Gastrocnemius medialis (tissue), 4 donors: Measurements from ENCODE around the gene DNAJC30. TPM values are rescaled to one million over a fixed set of nuclear protein-coding genes. Genes with fewer than 3 reads are reported as not detected.
A peak's percentile ranks its signal among the peaks of the same experiment; 100 is the strongest.

Source experiments
- ATAC-seq, 2 donors: fragments of 150-250 bp; one replicate each; pipeline ENCODE4 v1.9.1; 2016
- DNase-seq, 2 donors: peaks; one replicate each; pipeline ENCODE4 v3.0.0-alpha.2; 2019
- H3K27ac ChIP-seq, 4 donors: fragments of 200-600 bp; sonication (generic); 1 replicate in 1 of 4; 2 replicates in 3 of 4; pipeline ENCODE4 v1.5.1; 2016 to 2018; ENCODE audit warnings: mild to moderate bottlenecking in 2 of 4, moderate library complexity in 1 of 4
- H3K27me3 ChIP-seq, 3 donors: fragments of 200-600 bp; sonication (generic) in 2 of 3; 1 replicate in 1 of 3; 2 replicates in 2 of 3; pipeline versions ENCODE4 v1.5.1 to v1.6.0; 2016 to 2019; ENCODE audit warnings: mild to moderate bottlenecking in 1 of 3, moderate library complexity in 1 of 3
- H3K36me3 ChIP-seq, 2 donors: fragments of 200-600 bp; sonication (generic) in 1 of 2; one replicate each; pipeline ENCODE4 v1.5.1; 2017 to 2018
- H3K4me1 ChIP-seq, 2 donors: fragments of 200-600 bp; sonication (generic) in 1 of 2; one replicate each; pipeline ENCODE4 v1.5.1; 2016 to 2017; ENCODE audit warnings: mild to moderate bottlenecking in 2 of 2
- H3K4me3 ChIP-seq, 4 donors: fragments of 200-600 bp; sonication (generic) in 3 of 4; 1 replicate in 1 of 4; 2 replicates in 3 of 4; pipeline ENCODE4 v1.5.1; 2016 to 2019; ENCODE audit warnings: mild to moderate bottlenecking in 2 of 4
- H3K9me3 ChIP-seq, 3 donors: fragments of 200-600 bp; sonication (generic) in 2 of 3; 1 replicate in 1 of 3; 2 replicates in 2 of 3; pipeline ENCODE4 v1.5.1; 2016 to 2019
- CTCF ChIP-seq, 5 experiments: fragments of 450-650 bp in 3 of 5; fragments of 200-600 bp in 2 of 5; sonication (generic) in 2 of 5; IDR thresholded peaks in 4 of 5; conservative IDR thresholded peaks in 1 of 5; 1 replicate in 4 of 5; 2 replicates in 1 of 5; pipeline ENCODE4 v1.5.1; 2016 to 2019; ENCODE audit warnings: antibody characterized with exemption in 5 of 5, mild to moderate bottlenecking in 3 of 5, moderate library complexity in 3 of 5
- POLR2A ChIP-seq, 2 donors: fragments of 450-650 bp; IDR thresholded peaks; one replicate each; pipeline ENCODE4 v1.6.1; 2017; ENCODE audit warnings: antibody characterized with exemption in 2 of 2, mild to moderate bottlenecking in 2 of 2, moderate library complexity in 2 of 2
- in situ Hi-C, 4 donors: fragments of 200-750 bp; cut with MboI; loops; one replicate each; pipeline versions ENCODE4 v1.15.0 to v1.8.0; 2017; ENCODE audit warnings: low sequenced_read_pairs in 4 of 4
- intact Hi-C: fragments of 100-400 bp; cut with DNase I; formaldehyde crosslinking; loops from one replicate; pipeline ENCODE4 v1.15.1; 2023; ENCODE audit warnings: low total_unique reads
- total RNA-seq, 4 donors: library from RNA; depleted of rRNA; stranded (reverse); fragments of >200 nt; gene quantifications; one replicate each; pipeline versions ENCODE4 v1.1.0 to v1.2.3, GENCODE V29; 2016

DNAJC30 gene
- total RNA-seq: 10 to 100 TPM in 1 of 4 donors, 1 to 10 TPM in 3; 3.9 to 10.5 (median 5.6) TPM

GRCh38 chr7:73683056-73683787 is at the start of gene DNAJC30, which contains the start of gene BUD23:
Gene DNAJC30, minus strand, starts transcription at chr7:73683453. Its CDS starts 30 bp downstream, at chr7:73683423.
Gene BUD23, plus strand, starts transcription at chr7:73683597. Its CDS starts 29 bp downstream, at chr7:73683626.
- H3K4me3 ChIP-seq: peak within 1 kb of the TSS; percentile 91 to 99 (median 94)
- no peaks in the 10 kb centered on the region for H3K27me3 ChIP-seq
- no peaks in the 10 kb centered on the region for H3K9me3 ChIP-seq
- peaks cover 36% of the 10 kb centered on the region in 2 donors for H3K4me1 ChIP-seq
- TF ChIP-seq CTCF (IDR thresholded peaks at IDR 0.05 in 4 of 5, conservative IDR thresholded peaks at IDR 0.05 in 1 of 5) (peak in 1 of 5 experiments; percentile 27), POLR2A (IDR thresholded peaks at IDR 0.05) (peak; percentile 84 to 89)
- H3K27ac ChIP-seq: peak within 1 kb of the TSS; percentile 83 to 96 (median 92)
- peaks cover 0 to 19% of the 10 kb centered on the region in 2 donors for H3K36me3 ChIP-seq
- intact Hi-C loops: loop anchor here (2.0 to 5.0 kb wide), 3 partner anchors 34 to 71 kb away; partner anchors contain the start of genes ABHD11 and STX1A
- in situ Hi-C loops: no loop called here
- peak; percentile 98 for ATAC-seq
- DNase-seq: peak; percentile 98

- no peaks in the 10 kb centered on the region for H3K36me3 ChIP-seq
- no peak for ATAC-seq
- peaks cover 0 to under 1% of the 10 kb centered on the region in 2 donors for H3K4me1 ChIP-seq
- no peak for DNase-seq
- no peak overlapping the region for H3K4me3 ChIP-seq
- no peak for TF ChIP-seq POLR2A (IDR thresholded peaks at IDR 0.05)
- no peak for TF ChIP-seq CTCF (IDR thresholded peaks at IDR 0.05 in 4 of 5, conservative IDR thresholded peaks at IDR 0.05 in 1 of 5)
- peaks cover 0 to 4% (median 0%) of the 10 kb centered on the region in 3 donors for H3K27me3 ChIP-seq
- H3K27ac ChIP-seq: no peak overlapping the region
- intact Hi-C loops (no loop called here), in situ Hi-C loops (no loop called here)
- H3K9me3 ChIP-seq: no peaks in the 10 kb centered on the region
Measured at GRCh38 chr7:73732397-73732796, 49.1 kb upstream of the DNAJC30 start.

GRCh38 chr7:73730485-73730884 is 47.2 kb upstream of the DNAJC30 start:
- in situ Hi-C loops: no loop called here
- Histone ChIP-seq H3K4me1 (no peaks in the 10 kb centered on the region), H3K27me3 (peaks cover 0 to 4% (median 0%) of the 10 kb centered on the region in 3 donors), H3K36me3 (no peaks in the 10 kb centered on the region), H3K27ac (no peak overlapping the region), H3K4me3 (no peak overlapping the region), H3K9me3 (no peaks in the 10 kb centered on the region)
- intact Hi-C loops: no loop called here
- TF ChIP-seq POLR2A (IDR thresholded peaks at IDR 0.05) (no peak), CTCF (IDR thresholded peaks at IDR 0.05 in 4 of 5, conservative IDR thresholded peaks at IDR 0.05 in 1 of 5) (no peak)
- DNase-seq: no peak
- ATAC-seq: no peak

GRCh38 chr7:73728551-73728950 is 45.3 kb upstream of the DNAJC30 start:
- in situ Hi-C loops: loop anchor here in 2 of 4 donors (5.0 kb wide), 1 partner anchor 121 kb away; no protein-coding TSS in a partner anchor

More at GRCh38 chr7:73728551-73728950, 45.3 kb upstream of the DNAJC30 start:
- no peak for TF ChIP-seq POLR2A (IDR thresholded peaks at IDR 0.05)
- TF ChIP-seq CTCF (IDR thresholded peaks at IDR 0.05 in 4 of 5, conservative IDR thresholded peaks at IDR 0.05 in 1 of 5): no peak
- H3K27me3 ChIP-seq: peaks cover 0 to 4% (median 0%) of the 10 kb centered on the region in 3 donors
- H3K9me3 ChIP-seq: no peaks in the 10 kb centered on the region
- H3K36me3 ChIP-seq: no peaks in the 10 kb centered on the region
- DNase-seq: no peak
- no peaks in the 10 kb centered on the region for H3K4me1 ChIP-seq
- H3K4me3 ChIP-seq: no peak overlapping the region
- intact Hi-C loops: no loop called here
- no peak overlapping the region for H3K27ac ChIP-seq
- ATAC-seq: no peak
